Body of pancreas (tissue), 4 donors: ENCODE measurements around the gene CAPN12.

Source experiments
- POLR2A ChIP-seq, 3 donors: fragments of 450-650 bp; IDR thresholded peaks; one replicate each; pipeline ENCODE4 v1.6.1; 2016; ENCODE audit warnings: antibody characterized with exemption in 3 of 3, mild to moderate bottlenecking in 2 of 3
- TF ChIP-seq, protein P1 (sequence below), 7 experiments: fragments of 450-650 bp in 4 of 7; fragments of 200-600 bp in 3 of 7; sonication (generic) in 3 of 7; IDR thresholded peaks; one replicate each; pipeline ENCODE4 v1.5.1; 2016 to 2019; ENCODE audit warnings: antibody characterized with exemption in 7 of 7

GRCh38 chr19:38702278-38702677 lies 42.0 kb downstream of the CAPN12 start:
- no peak for TF ChIP-seq POLR2A (IDR thresholded peaks at IDR 0.05)
- TF ChIP-seq, protein P1, sequence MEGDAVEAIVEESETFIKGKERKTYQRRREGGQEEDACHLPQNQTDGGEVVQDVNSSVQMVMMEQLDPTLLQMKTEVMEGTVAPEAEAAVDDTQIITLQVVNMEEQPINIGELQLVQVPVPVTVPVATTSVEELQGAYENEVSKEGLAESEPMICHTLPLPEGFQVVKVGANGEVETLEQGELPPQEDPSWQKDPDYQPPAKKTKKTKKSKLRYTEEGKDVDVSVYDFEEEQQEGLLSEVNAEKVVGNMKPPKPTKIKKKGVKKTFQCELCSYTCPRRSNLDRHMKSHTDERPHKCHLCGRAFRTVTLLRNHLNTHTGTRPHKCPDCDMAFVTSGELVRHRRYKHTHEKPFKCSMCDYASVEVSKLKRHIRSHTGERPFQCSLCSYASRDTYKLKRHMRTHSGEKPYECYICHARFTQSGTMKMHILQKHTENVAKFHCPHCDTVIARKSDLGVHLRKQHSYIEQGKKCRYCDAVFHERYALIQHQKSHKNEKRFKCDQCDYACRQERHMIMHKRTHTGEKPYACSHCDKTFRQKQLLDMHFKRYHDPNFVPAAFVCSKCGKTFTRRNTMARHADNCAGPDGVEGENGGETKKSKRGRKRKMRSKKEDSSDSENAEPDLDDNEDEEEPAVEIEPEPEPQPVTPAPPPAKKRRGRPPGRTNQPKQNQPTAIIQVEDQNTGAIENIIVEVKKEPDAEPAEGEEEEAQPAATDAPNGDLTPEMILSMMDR (IDR thresholded peaks at IDR 0.05): no peak
